HG03439 (cell line): ENCODE data around the gene ZEB2.

ENCODE experiments used
- ATAC-seq: cut with Tn5 transposase; IDR thresholded peaks from one replicate; pipeline ENCODE4 v1.9.1; 2021; ENCODE audit warnings: mild to moderate bottlenecking, moderate library complexity; ENCODE audit not compliant: unreplicated experiment

ZEB2 gene

GRCh38 chr2:144496977-144497598 lies 22.8 kb downstream of the ZEB2 start:
- ATAC-seq = no peak

DNA sequence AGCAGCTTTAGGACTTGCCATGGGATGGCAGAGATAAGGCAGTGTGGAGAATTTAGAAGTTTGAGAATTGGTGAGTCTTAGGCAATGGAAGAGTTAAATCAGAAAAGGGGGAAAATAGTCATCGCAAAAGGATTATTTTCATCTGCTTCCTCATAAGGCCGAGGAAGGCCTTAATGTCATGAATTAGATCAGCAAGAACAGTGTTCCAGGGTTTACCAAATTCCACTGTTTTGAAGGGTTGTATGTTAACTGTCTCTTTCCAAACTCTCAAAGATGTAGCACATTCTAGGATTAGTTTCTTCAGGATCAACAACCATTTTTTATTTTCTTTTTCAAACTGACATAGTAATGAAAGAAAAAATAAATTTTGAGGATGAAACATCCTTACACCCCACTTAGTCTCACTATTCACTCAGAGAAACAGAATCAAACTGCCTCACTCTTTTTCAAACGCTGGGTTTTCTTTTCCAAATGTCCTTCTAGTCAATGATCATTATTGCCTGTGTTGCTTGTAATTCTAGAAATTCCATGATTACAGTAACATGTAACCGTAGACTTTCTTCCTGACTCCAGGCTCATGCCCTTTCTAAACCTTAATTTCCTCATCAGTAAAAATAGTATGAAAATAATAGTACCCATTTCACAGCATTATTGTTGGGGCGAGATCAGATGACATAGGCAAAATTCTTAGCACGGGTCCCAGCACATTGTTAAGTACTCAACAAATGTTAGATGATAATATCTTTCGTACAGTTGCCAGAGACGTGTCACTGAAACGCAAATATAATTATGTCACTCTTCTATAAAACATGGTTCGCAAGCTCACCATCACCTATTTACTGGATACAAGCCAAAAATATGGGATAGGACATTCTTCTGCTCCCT lies 23.6 kb downstream of the ZEB2 start:
- no peak for ATAC-seq

DNA sequence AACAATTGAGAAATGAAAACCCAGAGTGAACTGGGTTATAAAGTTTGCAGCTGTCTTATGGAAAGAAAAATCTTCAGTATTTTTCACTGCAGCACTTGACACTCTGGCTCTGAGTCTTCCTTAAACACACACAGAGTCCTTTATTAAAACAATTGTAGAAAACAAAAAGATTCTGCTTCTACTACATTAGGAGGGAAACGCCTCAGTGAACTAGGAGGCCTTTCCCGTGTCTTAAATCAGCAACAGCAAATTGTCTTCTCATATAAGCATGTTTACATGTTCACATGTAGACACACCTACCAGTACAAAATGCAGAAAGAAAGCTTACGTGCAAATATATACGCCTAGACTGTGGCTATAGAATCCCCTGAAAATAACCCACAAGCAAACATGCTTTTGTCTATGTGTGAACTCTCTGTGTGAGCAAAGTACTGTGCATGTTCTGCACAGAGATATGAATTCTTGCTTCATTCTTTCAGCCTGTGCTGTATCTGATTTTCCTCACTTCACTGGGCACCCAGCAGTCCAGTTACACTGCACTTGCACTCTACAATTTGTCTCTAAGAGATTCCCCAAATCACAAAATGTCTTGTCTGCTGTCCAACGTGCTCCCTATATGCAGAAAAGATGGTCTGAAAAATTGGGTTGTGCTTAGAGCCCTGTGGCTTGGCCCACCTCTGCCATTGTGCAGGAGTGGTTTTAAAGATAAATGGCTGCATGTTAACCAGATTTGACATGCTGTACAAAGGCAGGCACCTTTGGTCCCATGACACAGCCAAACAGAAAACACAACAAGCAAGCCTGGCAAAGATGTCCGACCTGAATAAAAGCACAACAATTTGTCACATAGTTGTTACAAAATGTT lies 24.5 kb downstream of the ZEB2 start:
- ATAC-seq = no peak

GRCh38 chr2:144493027-144493809 lies 26.7 kb downstream of the ZEB2 start:
- ATAC-seq = no peak

DNA sequence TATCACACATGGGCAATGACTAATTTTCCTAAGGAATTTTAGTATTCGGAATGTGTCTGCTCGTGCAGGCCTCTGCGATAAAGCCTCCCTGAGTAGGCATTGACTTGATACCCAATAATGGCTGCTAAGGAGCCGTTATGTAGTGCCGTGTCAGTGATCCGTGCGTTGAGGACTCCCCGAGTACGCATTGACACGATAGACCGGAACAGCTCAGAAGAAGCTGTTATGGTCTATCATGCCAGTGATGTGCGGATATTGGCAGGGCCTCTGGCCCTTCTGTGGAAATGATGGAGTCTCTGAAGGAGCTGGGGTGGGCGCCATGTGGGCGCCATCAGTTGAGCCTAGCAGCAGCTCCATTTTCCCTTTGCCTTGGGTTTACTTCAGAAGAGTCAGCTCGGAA lies 29.1 kb downstream of the ZEB2 start:
- ATAC-seq = no peak

GRCh38 chr2:144490017-144490416 lies 29.9 kb downstream of the ZEB2 start:
- no peak for ATAC-seq

DNA sequence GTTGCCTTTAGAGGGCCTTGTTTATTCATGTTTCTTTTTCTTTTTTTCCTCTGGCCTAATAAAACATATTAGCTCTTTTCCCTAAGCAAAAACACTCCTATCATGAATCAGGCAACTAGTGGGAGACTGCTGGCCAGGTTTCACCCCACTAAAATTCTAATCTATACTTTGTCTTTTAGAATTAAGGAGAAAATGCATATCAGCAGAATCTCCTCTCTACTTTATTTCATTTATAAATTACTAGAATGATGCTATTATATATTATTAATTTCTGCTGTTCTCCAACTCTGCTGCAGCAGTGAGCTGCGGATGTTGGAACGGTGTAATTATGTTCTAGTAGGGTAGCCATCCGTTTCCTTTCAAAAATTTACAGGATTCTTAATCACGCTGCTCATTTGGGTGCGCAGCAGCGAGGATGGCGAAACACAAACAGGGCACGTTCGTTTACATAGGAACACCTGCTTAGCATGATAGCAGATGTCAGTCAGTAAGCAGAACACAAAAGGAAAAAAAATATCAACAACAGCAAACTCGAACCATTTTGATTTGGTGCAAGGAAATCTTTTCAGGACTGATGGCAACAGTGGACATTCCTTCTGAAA lies 30.5 kb downstream of the ZEB2 start:
- ATAC-seq = no peak

DNA sequence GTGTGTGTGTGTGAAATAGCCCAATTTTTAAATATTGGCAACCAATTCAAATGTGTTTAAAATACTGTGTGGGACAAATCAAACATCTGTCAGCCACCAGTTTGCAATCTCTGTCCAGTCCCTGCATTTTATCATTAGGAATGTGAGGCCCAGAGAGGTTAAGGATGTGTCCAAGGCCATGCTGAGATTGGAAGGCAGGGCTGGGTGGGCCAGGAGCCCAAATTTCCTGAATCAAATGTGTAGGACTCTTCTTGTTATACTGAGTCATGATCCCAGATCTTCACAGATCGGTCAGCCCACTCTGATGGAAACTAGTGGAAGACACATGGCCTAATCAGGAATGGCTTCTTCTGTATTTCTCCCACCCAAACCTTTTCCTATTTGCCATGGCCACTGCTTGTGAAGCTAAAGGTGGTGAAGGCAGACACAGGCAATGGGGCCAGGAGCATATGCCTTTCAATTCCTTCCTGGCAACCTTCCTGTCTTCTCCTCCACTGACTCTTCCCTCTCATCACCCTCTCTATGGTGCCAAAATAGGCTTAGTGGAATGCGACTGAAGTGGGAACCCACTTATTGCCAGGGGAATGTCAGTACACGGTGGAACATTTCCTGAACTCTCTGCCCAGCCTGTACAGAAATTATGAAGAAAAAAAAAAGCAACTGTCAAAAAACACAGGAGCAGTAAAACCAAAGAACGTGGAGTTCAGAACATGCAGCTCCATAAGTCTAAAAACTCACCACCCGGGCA lies 35.5 kb downstream of the ZEB2 start:
- no peak for ATAC-seq

DNA sequence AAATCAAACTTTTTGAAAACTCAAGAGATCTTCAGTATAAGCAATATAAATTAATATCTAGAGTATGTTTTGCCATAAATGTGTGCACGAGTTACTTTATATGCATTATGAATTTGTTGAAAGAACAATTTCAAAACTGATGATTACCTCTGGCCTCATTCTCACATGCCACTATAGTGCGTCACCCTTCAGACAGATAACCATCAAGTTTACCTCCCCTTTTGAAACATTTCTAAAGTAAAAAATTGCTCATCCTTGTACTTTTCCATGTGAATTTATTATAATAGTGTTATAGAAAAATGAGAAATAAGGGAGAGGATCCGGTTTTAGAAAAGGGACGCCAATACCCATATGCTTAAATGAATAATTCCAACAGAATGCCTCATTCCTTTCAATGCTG lies 38.3 kb downstream of the ZEB2 start:
- no peak for ATAC-seq

DNA sequence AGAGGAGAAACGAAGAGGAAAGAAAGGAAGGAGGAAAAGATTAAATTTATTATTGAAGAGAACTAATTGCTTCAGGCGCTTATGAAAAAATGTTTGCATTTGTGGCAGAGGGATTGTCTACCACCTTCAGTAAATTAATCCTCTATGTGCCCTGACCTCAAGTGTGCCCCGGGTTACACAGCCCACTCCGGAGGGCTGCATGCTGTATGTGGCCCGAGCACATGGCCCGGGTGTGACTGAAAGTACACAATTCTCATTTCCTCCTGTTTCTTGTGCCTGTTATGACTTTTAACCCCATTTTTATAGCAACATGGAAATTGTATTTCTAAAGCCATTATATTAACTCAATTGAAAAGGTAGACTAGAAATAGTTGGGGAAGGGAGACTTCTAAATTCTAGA lies 38.8 kb downstream of the ZEB2 start:
- ATAC-seq = no peak

DNA sequence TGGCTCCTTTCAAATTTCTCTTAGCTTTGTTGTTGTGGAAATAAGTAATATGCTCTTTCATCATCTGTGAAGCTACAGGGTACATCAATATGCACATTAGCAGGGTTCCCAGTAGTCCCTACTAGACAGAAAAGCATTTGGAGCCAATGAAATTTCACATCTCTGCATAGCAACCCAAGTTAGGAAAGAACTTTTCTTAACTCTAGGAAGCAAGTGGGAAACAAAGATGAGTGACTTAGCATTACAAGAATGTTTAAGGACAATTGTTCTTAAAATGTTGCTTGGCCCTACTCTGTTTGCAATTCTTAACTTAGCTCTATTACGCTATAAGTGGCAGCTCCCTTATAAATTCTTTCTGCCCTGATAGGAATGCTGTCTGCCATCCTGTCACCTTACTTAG lies 39.6 kb downstream of the ZEB2 start:
- ATAC-seq = no peak

GRCh38 chr2:144479659-144480058 lies 40.3 kb downstream of the ZEB2 start:
- no peak for ATAC-seq

DNA sequence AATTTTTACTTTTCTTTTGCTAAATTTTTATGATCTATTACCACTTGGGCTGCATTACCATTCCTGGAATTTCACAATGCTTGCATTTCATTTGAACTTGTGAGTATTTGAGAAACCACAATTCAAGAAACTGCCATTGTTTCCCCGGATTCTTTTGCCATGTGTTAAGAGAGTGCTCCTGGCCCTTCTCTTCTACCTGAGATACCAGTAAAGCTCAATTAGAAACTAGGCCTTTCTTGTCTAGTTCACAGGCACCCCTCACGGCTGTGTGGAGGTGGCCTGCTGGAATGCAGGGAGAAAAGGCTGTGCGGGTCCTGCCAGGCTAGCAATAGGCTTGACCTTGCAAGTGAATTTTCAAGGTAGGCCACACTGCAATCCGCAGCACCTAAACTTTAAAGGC lies 40.8 kb downstream of the ZEB2 start:
- ATAC-seq = no peak

DNA sequence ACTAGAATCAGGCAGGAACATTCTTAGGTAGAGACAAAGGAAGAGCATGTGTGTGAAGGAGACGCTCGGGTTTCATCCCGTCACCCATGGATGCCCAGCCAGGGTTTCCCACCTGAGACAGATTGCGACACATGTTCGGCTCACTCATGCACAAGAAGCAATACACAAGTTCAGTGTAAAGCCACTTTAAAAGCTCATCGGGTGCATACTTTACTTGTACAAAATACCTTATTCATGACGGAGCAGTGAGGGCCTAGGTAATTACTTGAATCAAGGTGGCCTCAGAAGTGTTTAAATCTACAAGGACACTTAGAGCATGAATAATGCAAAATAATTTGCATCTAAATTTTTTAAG lies 42.0 kb downstream of the ZEB2 start:
- ATAC-seq = no peak

- no peak for ATAC-seq
These were observed 42.5 kb downstream of the ZEB2 start for GRCh38 chr2:144477281-144477956.

- no peak for ATAC-seq
These were observed 43.2 kb downstream of the ZEB2 start for GRCh38 chr2:144476682-144477081.

DNA sequence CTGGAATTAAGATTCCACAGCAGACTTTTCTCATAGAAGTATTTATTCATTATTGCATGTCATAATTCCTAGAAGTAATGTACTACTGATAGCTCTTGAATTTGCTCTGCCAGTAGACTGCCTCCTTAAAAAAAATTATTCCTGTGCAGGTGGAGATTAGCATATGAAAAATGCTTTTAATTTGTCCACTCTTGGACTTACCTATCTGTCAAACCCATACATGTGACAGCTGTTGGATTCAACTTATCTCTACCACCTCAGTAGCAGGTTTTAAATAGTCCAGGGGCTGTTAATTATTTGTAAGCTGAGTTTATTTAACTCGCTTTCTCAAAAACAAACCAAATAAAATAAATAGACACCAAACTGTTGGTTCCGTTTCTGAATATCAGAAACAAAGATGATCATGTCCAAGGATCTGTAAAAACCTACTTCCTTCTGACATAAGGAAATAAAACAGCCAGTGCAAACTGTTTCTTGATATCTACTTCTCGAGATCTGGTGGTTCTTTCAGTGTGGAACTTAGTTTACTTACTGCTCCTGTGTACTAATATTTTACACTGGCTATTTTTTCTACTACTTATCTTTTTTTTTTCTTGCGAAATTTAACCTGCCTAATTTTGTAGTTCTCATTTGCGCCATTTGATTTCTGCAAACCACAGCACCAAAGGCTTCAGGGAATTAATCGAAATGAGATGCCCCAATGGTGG lies 44.2 kb downstream of the ZEB2 start:
- no peak for ATAC-seq

DNA sequence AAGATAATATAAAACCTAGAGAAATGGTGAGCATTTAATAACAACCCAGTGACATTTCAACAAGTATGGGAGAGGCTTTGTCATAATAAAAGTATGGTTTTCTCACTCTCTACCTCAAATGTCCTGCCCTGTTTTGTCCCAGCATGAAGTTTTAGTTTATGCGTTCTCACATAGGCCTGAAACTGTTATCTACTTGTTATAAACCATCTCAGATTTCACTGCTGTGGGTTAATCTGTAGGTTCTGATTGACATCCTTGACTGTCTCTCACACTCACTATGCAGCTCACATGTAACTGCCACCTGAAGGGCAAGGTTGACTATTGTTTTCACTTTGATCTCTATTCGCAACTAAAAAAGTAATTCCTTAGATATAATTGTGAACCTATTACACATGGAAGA lies 44.9 kb downstream of the ZEB2 start:
- no peak for ATAC-seq

DNA sequence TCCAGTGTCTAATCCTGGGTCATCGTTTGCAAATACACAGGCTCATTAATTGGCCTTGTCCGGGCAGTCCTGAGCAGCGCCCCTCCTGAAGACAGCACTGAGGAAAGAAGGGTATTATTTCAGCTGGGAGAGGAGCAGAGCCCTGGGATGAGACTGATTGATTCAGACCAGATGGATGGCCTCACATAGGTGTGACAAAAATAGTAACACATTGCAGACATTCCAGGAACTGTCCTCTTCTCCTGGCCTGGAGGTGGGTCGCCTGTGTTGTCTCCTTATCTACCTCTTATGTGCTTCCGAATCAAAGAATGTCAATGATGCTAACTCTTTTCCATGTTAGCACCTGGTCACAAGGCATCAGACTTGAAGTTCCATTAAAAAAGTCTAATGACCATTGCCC lies 45.9 kb downstream of the ZEB2 start:
- ATAC-seq = no peak
